HS-5 (cell line): Measurements from ENCODE around the gene C1D.

Experiments used
- DNase-seq: peaks from one replicate; pipeline ENCODE4 v3.0.0-alpha.2; 2012; ENCODE audit warnings: low read depth

Gene C1D

GRCh38 chr2:68057658-68058396 lies 5.0 kb downstream of the C1D start:
- no peak for DNase-seq

DNA sequence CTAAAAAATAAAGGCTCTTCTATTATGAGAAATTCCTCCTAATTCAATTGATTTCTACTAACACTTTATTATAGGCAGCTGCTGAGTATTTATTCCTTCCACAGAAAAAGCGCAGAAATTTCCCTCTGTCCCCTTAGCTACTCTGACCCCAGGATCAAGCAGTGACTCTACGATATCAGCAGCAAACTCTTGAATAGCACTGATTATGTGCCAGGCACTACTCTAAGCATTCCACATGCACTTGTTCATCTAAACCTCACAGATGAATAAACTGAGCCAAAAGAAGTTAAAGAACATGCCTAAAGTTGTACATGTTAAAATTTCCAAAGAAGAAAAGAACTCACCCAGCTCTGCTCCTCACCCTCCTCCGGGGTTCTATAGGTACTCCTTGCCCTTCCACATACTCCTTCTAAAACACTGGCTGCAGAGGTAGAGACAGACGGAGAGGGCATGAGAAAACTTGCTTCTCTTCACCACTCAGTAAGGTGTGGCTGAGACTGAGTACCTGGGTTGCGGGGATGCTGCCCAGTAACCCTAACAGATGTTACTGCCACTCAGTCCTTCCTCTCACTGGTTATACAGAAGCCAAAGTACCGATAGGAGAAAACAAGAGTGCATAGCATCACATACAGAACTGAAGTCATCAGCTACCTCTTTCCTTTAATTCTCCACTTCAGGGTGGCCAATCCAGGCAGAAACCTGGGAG lies 9.9 kb downstream of the C1D start:
- DNase-seq, result no peak

DNA sequence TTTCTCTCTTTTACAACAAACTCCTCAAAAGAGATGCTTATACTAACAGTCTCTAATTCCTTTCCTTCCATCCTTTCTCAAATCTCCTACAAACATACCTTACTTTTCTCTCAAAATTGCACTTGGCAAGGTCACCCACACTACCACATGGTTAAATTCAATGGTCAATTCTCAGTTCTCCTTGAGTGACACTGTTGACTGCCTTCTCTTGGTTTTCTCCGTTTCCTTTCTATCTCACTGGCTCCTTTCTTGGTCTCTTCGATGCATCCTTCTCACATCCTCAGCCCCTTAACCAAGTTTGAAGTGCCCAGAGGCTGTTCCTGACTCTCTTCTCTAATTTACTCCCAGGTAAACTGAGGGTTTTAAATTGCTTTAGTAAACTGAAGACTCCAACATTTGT lies 12.5 kb downstream of the C1D start:
- DNase-seq, result no peak

DNA sequence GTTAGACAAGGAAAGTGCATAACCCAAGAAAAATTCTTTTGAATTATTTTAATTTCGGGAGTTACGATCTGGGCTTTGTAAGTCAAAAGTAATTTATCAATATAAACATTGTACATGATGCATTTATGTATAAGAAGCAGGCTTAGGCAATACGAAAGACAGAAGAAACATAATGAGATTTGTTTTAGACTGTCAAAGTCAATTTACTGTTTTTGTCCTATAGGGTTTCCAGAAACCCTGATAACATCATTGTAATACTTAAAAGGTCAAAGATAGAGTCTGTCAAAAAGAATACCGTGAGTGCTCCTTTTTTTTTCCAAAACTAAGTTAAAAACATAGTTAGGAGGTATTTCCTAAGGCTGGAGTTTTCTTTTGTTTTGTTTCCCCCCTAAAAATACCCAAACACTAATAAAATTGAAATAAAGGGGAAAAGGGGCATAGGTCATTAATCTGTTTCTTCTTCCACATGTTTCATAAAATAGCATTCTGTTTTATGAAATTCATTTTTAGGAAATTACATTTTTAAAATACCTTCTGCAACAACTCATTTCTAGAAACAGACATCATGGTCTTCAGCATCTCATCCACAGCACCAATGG lies 16.1 kb downstream of the C1D start:
- no peak for DNase-seq

DNA sequence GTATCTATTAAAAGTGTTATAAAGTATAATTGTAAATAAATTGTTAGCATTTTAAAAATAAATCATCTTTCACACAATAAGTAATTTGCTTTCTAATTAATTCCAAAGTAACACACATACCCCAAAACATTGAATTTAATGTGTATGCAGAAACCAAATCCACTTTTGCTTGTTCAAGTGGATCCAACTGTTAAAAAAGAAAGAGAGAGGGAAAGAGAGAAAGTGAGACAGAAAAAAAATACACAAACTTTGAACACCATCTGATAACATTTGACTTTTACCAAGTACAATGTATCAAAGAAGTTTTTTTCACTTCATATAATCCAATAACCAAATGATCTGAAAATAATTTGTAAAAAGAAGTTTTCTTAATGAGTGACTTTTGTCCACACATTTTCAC lies 16.6 kb downstream of the C1D start:
- DNase-seq, result no peak

- no peak for DNase-seq
Observed at GRCh38 chr2:68045342-68045741, 17.5 kb downstream of the C1D start.

- peak; percentile 89 for DNase-seq
Observed at GRCh38 chr2:68044099-68044498, 18.7 kb downstream of the C1D start.

- DNase-seq, result no peak
Observed at GRCh38 chr2:68043695-68044094, 19.1 kb downstream of the C1D start.

- no peak for DNase-seq
Observed at GRCh38 chr2:68043032-68043431, 19.8 kb downstream of the C1D start.

DNA sequence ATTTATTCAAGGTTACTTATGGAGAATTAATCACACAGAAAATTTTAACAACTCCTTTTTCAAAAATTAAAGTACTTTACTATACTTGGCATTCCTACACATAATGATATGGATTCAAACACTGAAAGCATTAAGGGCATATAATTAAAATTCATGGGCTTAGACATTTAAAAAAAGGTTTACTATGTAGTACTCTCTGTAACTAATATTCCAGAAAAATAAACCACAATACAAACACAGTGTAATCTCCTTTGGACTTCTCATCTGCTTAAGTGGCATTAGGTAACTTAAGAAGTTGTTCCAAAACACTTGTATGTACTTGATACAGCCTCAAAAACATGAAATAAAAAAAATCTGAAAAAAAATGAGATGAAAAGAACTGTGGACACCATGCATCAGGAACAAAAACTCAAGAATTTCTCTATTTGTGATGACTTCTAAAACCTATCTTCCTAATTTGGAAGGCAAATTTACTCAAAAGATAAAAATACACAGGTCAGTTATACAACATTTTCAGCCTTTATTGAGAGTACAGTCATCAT lies 21.0 kb downstream of the C1D start:
- no peak for DNase-seq

GRCh38 chr2:68040078-68040477 lies 22.7 kb downstream of the C1D start:
- no peak for DNase-seq

GRCh38 chr2:68039317-68039716 lies 23.5 kb downstream of the C1D start:
- no peak for DNase-seq

- DNase-seq, result no peak
Observed at GRCh38 chr2:68032702-68033101, 30.1 kb downstream of the C1D start.

GRCh38 chr2:68031542-68032160 lies 31.2 kb downstream of the C1D start:
- DNase-seq, result peak; percentile 49

GRCh38 chr2:68031043-68031442 lies 31.8 kb downstream of the C1D start:
- DNase-seq, result no peak

GRCh38 chr2:68030529-68030928 lies 32.3 kb downstream of the C1D start:
- DNase-seq, result no peak

GRCh38 chr2:68027959-68028358 lies 34.8 kb downstream of the C1D start:
- peak; percentile 35 for DNase-seq

DNA sequence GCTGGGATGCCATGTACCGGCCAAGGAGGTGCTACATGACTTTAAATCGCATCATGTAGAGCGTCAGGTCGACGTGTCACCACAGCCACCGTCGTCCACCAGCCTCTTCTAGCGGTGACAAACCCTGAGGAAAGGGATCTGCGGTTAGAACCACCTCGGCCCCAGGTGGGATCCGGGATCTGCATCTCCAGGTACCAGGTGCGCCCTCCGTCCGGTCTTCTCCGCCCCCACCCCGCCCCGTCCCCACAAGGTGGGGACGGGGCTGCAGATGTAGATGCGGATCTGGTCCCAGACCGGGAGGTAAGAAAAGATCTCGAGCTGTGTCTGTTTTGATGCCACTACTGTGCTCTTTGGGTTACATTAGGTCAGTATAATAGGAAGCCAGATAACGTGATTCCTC lies 38.4 kb downstream of the C1D start:
- DNase-seq, result no peak

- no peak for DNase-seq
Observed at GRCh38 chr2:68023904-68024303, 38.9 kb downstream of the C1D start.

DNA sequence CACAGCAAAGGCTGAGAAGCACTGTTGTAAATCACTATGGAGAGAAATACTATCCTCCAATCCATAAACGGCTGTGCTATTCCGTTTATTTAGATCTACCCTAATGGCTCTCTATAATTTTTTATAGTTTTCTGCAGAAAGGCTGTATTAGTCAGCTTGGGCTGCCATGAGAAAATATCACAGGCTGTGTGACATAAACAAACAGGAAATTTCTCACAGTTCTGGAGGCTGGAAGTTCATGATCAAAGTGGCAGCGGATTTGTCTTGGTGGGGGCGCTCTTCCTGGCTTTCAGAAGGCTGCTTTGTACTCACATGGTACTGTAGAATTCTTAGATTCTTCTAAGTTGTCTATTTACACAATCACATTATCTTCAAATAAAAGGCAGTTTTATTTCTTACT lies 44.1 kb downstream of the C1D start:
- no peak for DNase-seq

DNA sequence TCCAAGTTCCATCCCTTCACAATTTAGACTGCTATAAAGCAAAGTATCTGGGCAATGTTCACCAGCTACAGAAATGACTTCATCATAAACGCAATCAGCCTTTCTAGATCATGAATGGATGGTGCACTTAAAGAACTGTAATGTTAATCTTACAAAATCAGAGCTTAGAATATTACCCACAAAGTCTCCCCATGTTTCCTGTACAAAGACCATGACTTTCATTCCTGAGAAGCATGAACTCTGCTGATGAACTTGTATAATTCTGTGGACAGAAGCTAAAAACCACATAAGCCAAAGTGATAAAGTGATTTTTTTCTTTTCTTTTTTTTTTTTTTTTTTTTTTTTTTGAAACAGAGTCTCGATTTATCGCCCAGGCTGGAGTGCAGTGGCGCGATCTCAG lies 53.3 kb downstream of the C1D start:
- no peak for DNase-seq

- no peak for DNase-seq
Observed at GRCh38 chr2:68000170-68000825, 62.5 kb downstream of the C1D start.
